Non-pigmented ciliary epithelial cell (primary cell): ENCODE results near the gene MRPL33.

ENCODE experiments used
- DNase-seq: peaks from one replicate; pipeline ENCODE4 v3.0.0-alpha.2; 2010; ENCODE audit warnings: low read depth

MRPL33 gene

GRCh38 chr2:27809761-27810241, 38.3 kb downstream of the MRPL33 start:
- DNase-seq: peak; percentile 59

GRCh38 chr2:27810455-27810854, 38.9 kb downstream of the MRPL33 start:
- no peak for DNase-seq

- no peak for DNase-seq
Measured at GRCh38 chr2:27811768-27812167, 40.2 kb downstream of the MRPL33 start.

- DNase-seq: no peak
Measured at GRCh38 chr2:27814758-27815157, 43.2 kb downstream of the MRPL33 start.

GRCh38 chr2:27815860-27816438, 44.4 kb downstream of the MRPL33 start:
- DNase-seq: no peak

- no peak for DNase-seq
Measured at GRCh38 chr2:27822049-27822448, 50.5 kb downstream of the MRPL33 start.

GRCh38 chr2:27823135-27823534, 51.6 kb downstream of the MRPL33 start:
- no peak for DNase-seq

GRCh38 chr2:27823569-27823968, 52.0 kb downstream of the MRPL33 start:
- no peak for DNase-seq

- DNase-seq: no peak
Measured at GRCh38 chr2:27824401-27824800, 52.9 kb downstream of the MRPL33 start.

- no peak for DNase-seq
Measured at GRCh38 chr2:27828305-27828704, 56.8 kb downstream of the MRPL33 start.
